Activated T-helper 1 cell treated with Interleukin-2 at 50 U/mL for 16 hours (primary cell): ENCODE results near the gene KRTAP10-7.
"Not testable (repeated sequence)": the region's sequence is repeated elsewhere in the genome, so short reads cannot be mapped to it uniquely, and the experiment has no call there.

Experiments used
- DNase-seq: peaks from one replicate; pipeline ENCODE4 v3.0.0-alpha.2; 2020; ENCODE audit warnings: low read depth

Gene KRTAP10-7, protein sequence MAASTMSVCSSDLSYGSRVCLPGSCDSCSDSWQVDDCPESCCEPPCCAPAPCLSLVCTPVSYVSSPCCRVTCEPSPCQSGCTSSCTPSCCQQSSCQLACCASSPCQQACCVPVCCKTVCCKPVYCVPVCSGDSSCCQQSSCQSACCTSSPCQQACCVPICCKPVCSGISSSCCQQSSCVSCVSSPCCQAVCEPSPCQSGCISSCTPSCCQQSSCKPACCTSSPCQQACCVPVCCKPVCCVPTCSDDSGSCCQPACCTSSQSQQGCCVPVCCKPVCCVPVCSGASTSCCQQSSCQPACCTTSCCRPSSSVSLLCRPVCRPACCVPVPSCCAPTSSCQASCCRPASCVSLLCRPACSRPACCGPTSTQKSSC

DNA sequence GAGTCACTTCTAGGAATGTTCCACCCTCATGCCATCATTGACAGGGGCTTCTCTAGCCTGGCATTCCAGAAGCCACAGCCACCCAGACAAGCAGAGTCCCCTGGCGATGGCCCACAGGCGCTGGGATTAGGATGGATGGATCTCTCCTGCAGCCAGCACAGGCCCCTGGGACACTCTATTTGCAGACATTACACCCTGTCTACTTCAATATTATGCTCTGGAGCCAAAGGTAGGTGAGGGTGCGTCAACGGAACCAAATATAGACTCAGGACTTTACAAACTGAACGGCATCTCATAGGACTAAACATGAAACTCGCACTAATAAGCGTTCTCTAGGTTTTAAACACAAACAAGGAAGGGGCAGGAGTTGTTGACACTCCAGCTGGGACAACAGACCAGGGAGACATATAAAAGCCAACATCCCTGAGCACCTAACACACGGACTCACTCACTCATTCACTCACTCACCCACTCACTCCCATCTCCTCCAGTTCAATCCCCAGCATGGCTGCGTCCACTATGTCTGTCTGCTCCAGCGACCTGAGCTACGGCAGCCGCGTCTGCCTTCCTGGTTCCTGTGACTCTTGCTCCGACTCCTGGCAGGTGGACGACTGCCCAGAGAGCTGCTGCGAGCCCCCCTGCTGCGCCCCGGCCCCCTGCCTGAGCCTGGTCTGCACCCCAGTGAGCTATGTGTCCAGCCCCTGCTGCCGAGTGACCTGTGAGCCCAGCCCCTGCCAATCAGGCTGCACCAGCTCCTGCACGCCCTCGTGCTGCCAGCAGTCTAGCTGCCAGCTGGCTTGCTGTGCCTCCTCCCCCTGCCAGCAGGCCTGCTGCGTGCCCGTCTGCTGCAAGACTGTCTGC, at the start of gene KRTAP10-7:
Gene KRTAP10-7 (plus strand): TSS at position 480 of the 861 bp plus-strand sequence. CDS start 25 bp downstream, at position 505.
- DNase-seq, result not testable (repeated sequence)

- no peak for DNase-seq
Observed at GRCh38 chr21:44550807-44551206, 49.6 kb upstream of the KRTAP10-7 start.

DNA sequence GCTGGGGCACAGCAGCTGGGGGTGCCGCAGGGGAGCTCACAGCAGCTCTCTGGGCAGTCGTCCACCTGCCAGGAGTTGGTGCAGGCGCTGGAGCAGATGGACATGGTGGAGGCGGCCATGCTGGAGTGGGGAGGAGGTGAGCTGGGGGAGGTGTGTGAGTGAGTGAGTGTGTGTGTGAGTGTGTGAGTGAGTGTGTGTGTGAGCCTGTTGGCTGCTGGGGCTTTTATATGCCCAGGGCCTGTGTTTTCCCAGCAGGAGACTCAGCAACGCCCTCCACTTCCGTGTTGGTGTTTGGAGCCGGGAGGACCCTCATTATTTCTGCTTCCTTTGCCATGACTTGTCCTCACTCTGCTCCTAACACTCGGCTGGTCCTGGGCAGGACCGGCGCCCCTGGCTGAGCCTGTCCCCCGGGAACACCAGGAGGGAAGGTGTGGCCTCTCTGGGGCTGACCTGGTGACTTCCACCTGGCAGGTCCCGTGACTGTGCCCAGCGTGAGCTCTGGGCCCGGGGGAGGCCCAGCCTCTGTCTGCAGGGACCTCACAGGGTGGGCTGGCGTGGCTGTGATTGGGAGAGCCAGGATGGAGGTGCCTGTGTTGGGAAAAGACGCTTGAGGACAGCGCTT, 48.9 kb upstream of the KRTAP10-7 start, which contains the start of gene KRTAP10-2:
Gene KRTAP10-2 (minus strand): TSS at position 166 of the 622 bp plus-strand sequence. CDS start 47 bp downstream, at position 119.
- no peak for DNase-seq

DNA sequence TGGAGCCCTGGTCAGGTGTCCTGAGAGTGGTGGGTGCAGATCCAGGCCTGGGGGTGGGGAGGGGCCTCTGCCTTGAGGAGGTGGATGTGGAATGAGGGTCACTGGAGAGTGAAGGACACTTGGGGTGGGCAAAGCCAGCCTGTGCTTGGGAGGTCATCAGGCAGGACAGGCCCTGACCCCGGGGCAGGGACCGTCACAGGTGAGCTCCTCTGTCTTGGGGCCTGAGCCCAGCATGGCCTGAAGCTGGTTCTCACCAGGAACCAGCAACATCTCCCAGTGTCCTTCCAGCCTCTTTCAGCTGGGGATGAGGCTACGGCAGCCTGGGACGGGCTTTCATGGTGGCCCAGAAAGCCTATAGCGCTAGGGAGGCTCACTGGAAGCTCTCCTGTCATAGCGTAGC, 48.3 kb upstream of the KRTAP10-7 start:
- DNase-seq, result no peak

GRCh38 chr21:44552681-44553080, 47.7 kb upstream of the KRTAP10-7 start:
- DNase-seq, result no peak

DNA sequence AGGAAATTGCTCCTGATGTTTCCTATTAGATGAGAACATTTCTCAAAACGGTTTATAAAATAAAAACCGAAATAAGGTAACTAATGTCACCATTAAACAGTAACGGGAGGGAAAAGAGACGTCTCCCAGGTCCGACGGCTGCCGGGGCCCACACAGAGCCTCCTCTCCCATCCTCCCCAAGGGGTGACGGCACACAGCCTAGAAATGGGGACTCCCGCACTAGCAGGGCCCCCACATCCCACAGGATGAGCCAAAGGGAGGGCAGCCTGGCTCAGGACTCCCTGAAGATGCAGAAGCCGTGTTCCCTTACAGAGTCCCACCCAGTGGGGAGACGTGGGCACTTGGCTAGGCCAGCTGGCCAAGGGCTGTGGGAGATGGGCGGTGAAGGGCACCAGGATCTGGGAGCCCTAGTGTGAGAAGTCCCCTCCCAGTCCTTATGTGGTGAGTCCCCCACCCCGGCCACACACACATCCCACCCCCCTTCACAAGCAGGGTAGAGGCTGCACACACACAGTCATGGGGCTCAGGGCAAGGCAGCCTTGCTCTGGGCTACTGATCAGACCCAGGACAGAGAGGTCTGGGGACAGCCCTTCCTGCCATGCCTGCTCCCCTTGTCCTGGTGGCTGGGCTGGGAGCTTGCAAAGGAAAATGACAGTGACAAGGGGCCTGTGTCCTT, 45.1 kb upstream of the KRTAP10-7 start:
- DNase-seq, result no peak

- DNase-seq, result no peak
Observed at GRCh38 chr21:44556879-44557278, 43.5 kb upstream of the KRTAP10-7 start.

DNA sequence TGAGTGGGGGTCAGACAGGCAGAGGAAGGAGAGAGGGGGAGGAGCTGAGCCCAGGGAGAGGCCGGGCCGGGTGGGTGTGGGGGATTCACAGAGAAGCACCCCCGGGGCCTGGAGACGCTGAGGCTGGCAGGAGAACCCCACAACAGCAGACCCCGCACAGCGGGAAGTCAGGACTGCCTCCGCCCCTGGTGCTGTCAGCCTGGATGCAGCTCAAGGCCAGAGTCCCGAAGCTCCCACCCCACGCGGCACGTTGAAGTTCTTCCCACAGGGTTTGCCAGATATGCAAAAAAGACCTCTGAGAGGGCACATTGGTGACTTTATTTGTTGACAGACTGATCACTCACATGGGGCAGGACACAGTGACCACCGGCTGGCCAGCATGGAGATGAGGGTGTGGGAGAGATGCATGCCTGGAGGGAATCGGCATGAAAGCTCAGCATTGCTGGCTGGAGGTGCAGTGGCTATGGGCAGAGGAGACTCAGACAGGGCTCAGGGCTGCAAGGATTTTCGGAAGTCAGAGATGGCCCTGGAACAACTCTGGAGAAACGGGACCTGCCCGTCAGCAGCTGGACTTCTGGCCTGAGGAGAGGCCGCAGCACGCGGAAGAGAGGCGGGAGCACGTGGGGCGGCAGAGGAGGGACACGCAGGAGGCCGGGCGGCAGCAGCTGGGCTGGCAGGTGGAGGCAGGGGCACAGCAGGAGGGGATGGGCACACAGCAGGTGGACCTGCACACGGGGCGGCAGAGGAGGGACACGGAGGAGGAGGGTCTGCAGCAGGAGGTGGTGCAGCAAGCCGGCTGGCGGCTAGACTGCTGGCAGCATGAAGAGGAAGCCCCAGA, 42.7 kb upstream of the KRTAP10-7 start:
- DNase-seq, result no peak

DNA sequence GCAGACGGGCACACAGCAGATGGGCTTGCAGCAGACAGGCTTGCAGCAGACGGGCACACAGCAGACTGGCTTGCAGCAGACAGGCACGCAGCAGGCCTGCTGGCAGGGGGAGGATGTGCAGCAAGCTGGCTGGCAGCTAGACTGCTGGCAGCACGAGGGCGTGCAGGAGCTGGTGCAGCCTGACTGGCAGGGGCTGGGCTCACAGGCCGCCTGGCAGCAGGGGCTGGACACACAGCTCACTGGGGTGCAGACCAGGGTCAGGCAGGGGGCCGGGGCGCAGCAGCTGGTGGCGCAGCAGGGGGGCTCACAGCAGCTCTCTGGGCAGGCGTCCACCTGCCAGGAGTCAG, 42.1 kb upstream of the KRTAP10-7 start:
- DNase-seq, result not testable (repeated sequence)

DNA sequence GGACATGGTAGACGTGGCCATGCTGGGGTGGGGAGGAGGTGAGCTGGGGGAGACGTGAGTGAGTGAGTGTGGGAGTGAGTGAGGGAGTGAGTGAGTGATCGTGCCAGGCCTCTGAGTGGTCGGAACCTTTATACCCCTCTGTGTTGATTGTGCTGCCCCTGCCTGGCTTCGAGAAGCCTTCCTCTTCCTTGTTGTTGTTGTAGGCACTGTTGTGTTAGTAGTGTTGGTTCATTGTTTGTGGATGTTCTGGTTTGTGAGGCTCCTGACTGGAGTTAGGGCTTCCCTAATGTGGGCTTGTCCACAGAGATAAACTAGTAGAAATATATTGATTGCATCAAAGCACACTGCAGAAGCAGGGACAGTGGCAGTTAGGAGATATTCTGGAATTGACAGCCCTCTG, 41.7 kb upstream of the KRTAP10-7 start, which contains the start of gene KRTAP10-3:
Gene KRTAP10-3 (minus strand): TSS at position 101 of the 400 bp plus-strand sequence. CDS start 80 bp downstream, at position 21.
- no peak for DNase-seq

DNA sequence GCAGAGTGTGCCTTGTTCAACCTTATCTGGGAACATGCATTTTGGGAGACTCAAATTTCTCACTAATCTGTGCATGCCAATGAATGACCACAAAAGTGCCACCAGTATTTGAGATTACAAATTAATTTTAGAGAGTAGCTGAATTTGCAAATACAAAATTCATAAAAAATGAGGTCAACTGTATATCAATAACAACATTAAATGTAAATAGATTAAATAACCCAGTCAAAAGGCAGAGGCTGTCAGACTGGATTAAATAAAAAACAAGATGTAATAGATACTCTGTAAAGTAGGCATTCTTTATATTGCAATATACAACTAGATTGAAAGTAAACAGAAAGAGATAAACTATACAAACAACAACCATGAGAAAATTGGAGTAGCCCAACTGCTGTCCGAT, 36.3 kb upstream of the KRTAP10-7 start:
- no peak for DNase-seq

- no peak for DNase-seq
Observed at GRCh38 chr21:44564886-44565598, 35.4 kb upstream of the KRTAP10-7 start.

- no peak for DNase-seq
Observed at GRCh38 chr21:44566403-44566802, 34.0 kb upstream of the KRTAP10-7 start.

GRCh38 chr21:44567481-44568171, 32.8 kb upstream of the KRTAP10-7 start:
- no peak for DNase-seq

GRCh38 chr21:44568261-44568660, 32.1 kb upstream of the KRTAP10-7 start:
- DNase-seq, result no peak

DNA sequence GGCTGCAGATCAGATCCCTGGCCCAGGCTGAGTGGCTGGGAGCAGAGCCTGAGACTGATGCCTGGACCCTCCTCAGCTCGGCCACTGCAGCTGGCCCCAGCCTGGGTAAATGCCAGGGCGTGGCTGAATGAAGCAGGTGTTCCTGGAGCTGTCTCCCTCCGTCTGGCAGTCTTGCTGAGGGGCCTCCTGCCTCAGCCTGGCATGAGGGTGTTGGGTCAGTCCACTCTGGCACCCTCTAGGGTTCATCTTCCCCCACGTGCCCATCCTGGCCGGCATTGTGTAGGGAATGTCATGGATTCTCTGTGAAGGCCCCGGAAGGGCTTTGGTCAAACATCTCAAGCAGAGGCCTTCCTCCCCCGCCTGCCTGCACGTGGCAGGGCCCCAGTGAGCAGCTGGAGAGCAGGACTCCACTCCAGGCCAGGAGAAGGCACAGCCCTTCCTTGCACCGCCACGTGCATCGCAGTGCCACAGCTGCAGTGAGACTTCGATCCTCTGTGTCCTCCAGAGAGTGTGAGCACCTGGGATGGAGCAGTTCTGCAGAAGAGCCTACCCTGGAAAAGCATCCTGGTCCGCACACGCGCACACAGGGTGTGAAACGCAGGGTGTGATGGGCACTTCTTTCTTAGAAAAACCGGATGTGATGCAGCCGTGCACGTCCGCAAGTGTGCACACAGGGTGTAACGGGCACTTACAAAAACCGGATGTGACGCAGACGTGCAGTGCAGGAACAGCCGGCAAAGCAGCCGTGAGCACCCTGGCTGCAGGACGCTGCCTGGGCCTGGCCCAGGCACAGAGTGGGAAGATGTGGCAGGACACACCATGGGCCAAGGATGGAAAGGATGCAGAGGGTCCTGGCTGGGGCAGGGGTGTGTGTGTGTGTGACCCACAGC, 31.5 kb upstream of the KRTAP10-7 start:
- no peak for DNase-seq

DNA sequence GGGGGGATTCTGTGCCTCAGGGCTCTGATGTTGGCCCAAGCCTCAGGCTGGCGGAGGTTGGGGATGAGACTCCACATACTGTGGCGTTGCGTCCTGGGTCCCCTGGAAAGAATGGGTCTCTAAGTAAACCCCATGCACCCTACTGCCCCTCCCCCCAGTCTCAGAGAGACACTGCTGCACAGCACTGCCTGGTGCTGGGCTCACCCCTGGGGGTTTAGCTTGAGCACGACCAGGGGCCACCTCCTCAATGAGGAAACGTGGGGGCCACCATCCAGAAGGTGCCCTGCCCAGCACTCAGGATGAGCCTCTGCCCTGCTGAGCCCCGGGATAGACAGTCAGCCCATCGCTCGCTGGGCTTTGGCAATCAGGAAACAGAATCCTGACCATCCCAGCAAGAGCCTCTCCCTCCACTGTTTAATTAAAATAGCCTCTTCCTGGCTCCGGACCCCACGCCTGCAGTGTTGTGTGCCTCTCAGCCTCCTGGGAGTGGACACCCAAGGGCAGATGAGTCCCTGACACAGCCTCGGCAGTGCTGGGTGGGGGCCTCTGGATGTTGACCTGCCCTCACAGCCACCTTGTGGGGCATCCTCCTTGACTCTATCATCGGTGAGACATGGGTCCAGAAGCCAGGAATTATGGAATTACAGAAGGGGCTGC, 30.4 kb upstream of the KRTAP10-7 start:
- no peak for DNase-seq

DNA sequence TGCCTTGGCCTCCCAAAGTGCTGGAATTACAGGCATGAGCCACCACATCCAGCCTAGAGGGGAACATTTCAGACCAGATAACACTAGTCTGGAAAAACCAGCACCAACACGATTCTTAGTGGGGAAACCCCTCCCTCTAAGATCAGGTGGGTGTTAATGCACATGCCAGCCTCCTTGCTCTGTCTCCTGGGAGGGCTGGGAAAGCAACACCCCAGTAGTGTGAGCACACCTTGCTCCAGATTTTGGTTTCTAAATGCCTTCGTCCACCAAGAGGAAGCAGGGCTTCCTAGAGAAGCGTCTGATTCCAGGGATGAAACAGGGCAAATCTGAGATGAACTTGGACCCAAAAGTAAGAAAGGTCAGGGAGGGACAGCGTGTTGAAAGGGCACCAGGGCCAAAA, 29.1 kb upstream of the KRTAP10-7 start:
- DNase-seq, result no peak
